ENCODE results near the gene CEBPB. TPM values are rescaled to one million over a fixed set of nuclear protein-coding genes. Genes with fewer than 3 reads are reported as not detected.

CEBPB gene
- total RNA-seq = 268 TPM

GRCh38 chr20:50190251-50191064, at the start of gene CEBPB:
Gene CEBPB (plus strand): TSS chr20:50190830. CDS start chr20:50191034, 204 bp downstream.
- Histone ChIP-seq H3K4me3 (ENCODE audit: low read length) (peak within 1 kb of the TSS; percentile 94), H3K4me1 (ENCODE audit: insufficient read depth, low read length) (peaks cover 71% of the 10 kb centered on the region), H3K27me3 (ENCODE audit: insufficient read depth, low read length) (peaks cover 3% of the 10 kb centered on the region), H3K9me3 (ENCODE audit: low read depth, low read length) (no peaks in the 10 kb centered on the region)

GRCh38 chr20:50141018-50141675, 49.5 kb upstream of the CEBPB start:
- Histone ChIP-seq H3K4me1 (ENCODE audit: insufficient read depth, low read length) (peaks cover 24% of the 10 kb centered on the region), H3K9me3 (ENCODE audit: low read depth, low read length) (no peaks in the 10 kb centered on the region), H3K4me3 (ENCODE audit: low read length) (no peak overlapping the region), H3K27me3 (ENCODE audit: insufficient read depth, low read length) (no peaks in the 10 kb centered on the region)

- no peak overlapping the region for H3K4me3 ChIP-seq (ENCODE audit: low read length)
- no peaks in the 10 kb centered on the region for H3K27me3 ChIP-seq (ENCODE audit: insufficient read depth, low read length)
- no peaks in the 10 kb centered on the region for H3K9me3 ChIP-seq (ENCODE audit: low read depth, low read length)
- peaks cover 32% of the 10 kb centered on the region for H3K4me1 ChIP-seq (ENCODE audit: insufficient read depth, low read length)
Measured at GRCh38 chr20:50141811-50142561, 48.6 kb upstream of the CEBPB start.

GRCh38 chr20:50142812-50143211, 47.8 kb upstream of the CEBPB start:
- peaks cover 40% of the 10 kb centered on the region for H3K4me1 ChIP-seq (ENCODE audit: insufficient read depth, low read length)

GRCh38 chr20:50144362-50144761, 46.3 kb upstream of the CEBPB start:
- no peak overlapping the region for H3K4me3 ChIP-seq (ENCODE audit: low read length)
- no peaks in the 10 kb centered on the region for H3K9me3 ChIP-seq (ENCODE audit: low read depth, low read length)
- peaks cover 48% of the 10 kb centered on the region for H3K4me1 ChIP-seq (ENCODE audit: insufficient read depth, low read length)
- no peaks in the 10 kb centered on the region for H3K27me3 ChIP-seq (ENCODE audit: insufficient read depth, low read length)

More at GRCh38 chr20:50142812-50143211, 47.8 kb upstream of the CEBPB start:
- Histone ChIP-seq H3K27me3 (ENCODE audit: insufficient read depth, low read length) (no peaks in the 10 kb centered on the region), H3K9me3 (ENCODE audit: low read depth, low read length) (no peaks in the 10 kb centered on the region), H3K4me3 (ENCODE audit: low read length) (no peak overlapping the region)

- no peaks in the 10 kb centered on the region for H3K27me3 ChIP-seq (ENCODE audit: insufficient read depth, low read length)
- peaks cover 48% of the 10 kb centered on the region for H3K4me1 ChIP-seq (ENCODE audit: insufficient read depth, low read length)
- no peak overlapping the region for H3K4me3 ChIP-seq (ENCODE audit: low read length)
- no peaks in the 10 kb centered on the region for H3K9me3 ChIP-seq (ENCODE audit: low read depth, low read length)
Measured at GRCh38 chr20:50145566-50145965, 45.1 kb upstream of the CEBPB start.

- H3K4me1 ChIP-seq (ENCODE audit: insufficient read depth, low read length) = peaks cover 53% of the 10 kb centered on the region
- no peak overlapping the region for H3K4me3 ChIP-seq (ENCODE audit: low read length)
- H3K27me3 ChIP-seq (ENCODE audit: insufficient read depth, low read length) = no peaks in the 10 kb centered on the region
- no peaks in the 10 kb centered on the region for H3K9me3 ChIP-seq (ENCODE audit: low read depth, low read length)
Measured at GRCh38 chr20:50146214-50146613, 44.4 kb upstream of the CEBPB start.

- peaks cover 59% of the 10 kb centered on the region for H3K4me1 ChIP-seq (ENCODE audit: insufficient read depth, low read length)
- no peaks in the 10 kb centered on the region for H3K27me3 ChIP-seq (ENCODE audit: insufficient read depth, low read length)
- H3K4me3 ChIP-seq (ENCODE audit: low read length) = no peak overlapping the region
- H3K9me3 ChIP-seq (ENCODE audit: low read depth, low read length) = no peaks in the 10 kb centered on the region
Measured at GRCh38 chr20:50146732-50147662, 43.6 kb upstream of the CEBPB start.

- no peaks in the 10 kb centered on the region for H3K9me3 ChIP-seq (ENCODE audit: low read depth, low read length)
Measured at GRCh38 chr20:50149481-50150254, 41.0 kb upstream of the CEBPB start.

GRCh38 chr20:50151034-50151743, 39.4 kb upstream of the CEBPB start:
- Histone ChIP-seq H3K4me1 (ENCODE audit: insufficient read depth, low read length) (peaks cover 55% of the 10 kb centered on the region), H3K4me3 (ENCODE audit: low read length) (no peak overlapping the region), H3K9me3 (ENCODE audit: low read depth, low read length) (no peaks in the 10 kb centered on the region), H3K27me3 (ENCODE audit: insufficient read depth, low read length) (no peaks in the 10 kb centered on the region)

More at GRCh38 chr20:50149481-50150254, 41.0 kb upstream of the CEBPB start:
- Histone ChIP-seq H3K4me1 (ENCODE audit: insufficient read depth, low read length) (peaks cover 70% of the 10 kb centered on the region), H3K4me3 (ENCODE audit: low read length) (no peak overlapping the region), H3K27me3 (ENCODE audit: insufficient read depth, low read length) (no peaks in the 10 kb centered on the region)

GRCh38 chr20:50152394-50153152, 38.1 kb upstream of the CEBPB start:
- no peaks in the 10 kb centered on the region for H3K27me3 ChIP-seq (ENCODE audit: insufficient read depth, low read length)
- H3K4me1 ChIP-seq (ENCODE audit: insufficient read depth, low read length) = peaks cover 41% of the 10 kb centered on the region
- no peaks in the 10 kb centered on the region for H3K9me3 ChIP-seq (ENCODE audit: low read depth, low read length)
- peak overlapping the region; percentile 84 for H3K4me3 ChIP-seq (ENCODE audit: low read length)

GRCh38 chr20:50153153-50153499, 37.5 kb upstream of the CEBPB start:
- H3K9me3 ChIP-seq (ENCODE audit: low read depth, low read length) = no peaks in the 10 kb centered on the region
- no peaks in the 10 kb centered on the region for H3K27me3 ChIP-seq (ENCODE audit: insufficient read depth, low read length)
- peaks cover 36% of the 10 kb centered on the region for H3K4me1 ChIP-seq (ENCODE audit: insufficient read depth, low read length)
- peak overlapping the region; percentile 84 for H3K4me3 ChIP-seq (ENCODE audit: low read length)
